ENCODE results near the gene ZNF669.

The ZNF669 gene

DNA sequence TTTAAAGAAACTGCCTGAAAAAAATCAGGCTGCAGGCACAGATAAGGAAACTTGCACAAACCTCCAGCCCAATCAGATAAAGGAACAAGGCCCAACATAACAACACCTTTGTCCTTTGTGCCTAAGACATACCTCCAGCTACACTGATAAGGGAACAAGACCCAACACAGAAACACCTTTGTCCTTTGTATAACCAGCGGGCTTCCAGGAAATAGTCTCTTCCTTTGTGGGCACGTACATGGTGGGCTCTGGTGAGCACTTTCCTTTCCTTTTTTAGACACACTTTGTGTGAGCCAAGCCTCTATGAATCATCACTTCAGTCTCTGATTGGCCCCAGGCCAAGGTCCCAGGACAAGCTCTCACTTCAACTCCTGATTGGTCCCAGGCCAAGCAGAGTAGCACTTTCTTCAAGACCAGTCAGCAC is 49.2 kb downstream of the ZNF669 start:
- DNase-seq: peak; percentile 22

Measured in HCEC 1CT (cell line).